NCI-H82 treated with DMSO at 0.1 percent for 48 hours (cell line): ENCODE data around the gene CSPG4.

ENCODE experiments used
- DNase-seq: peaks from one replicate; lab custom pipeline; 2025; ENCODE audit not compliant: unreplicated experiment; lab: John Stamatoyannopoulos, UW

CSPG4 gene

GRCh38 chr15:75671730-75672602 lies 40.7 kb downstream of the CSPG4 start:
- DNase-seq: no peak

- DNase-seq: no peak
Observed at GRCh38 chr15:75669879-75670212, 42.8 kb downstream of the CSPG4 start.

GRCh38 chr15:75669191-75669878 lies 43.3 kb downstream of the CSPG4 start:
- DNase-seq: no peak

- no peak for DNase-seq
Observed at GRCh38 chr15:75666823-75667501, 45.7 kb downstream of the CSPG4 start.

GRCh38 chr15:75663931-75664421 lies 48.7 kb downstream of the CSPG4 start:
- DNase-seq: no peak

GRCh38 chr15:75662823-75663519 lies 49.7 kb downstream of the CSPG4 start:
- DNase-seq: no peak

- no peak for DNase-seq
Observed at GRCh38 chr15:75661756-75662140, 50.9 kb downstream of the CSPG4 start.

- no peak for DNase-seq
Observed at GRCh38 chr15:75661100-75661755, 51.4 kb downstream of the CSPG4 start.

- DNase-seq: no peak
Observed at GRCh38 chr15:75659928-75660645, 52.6 kb downstream of the CSPG4 start.

GRCh38 chr15:75659141-75659771 lies 53.4 kb downstream of the CSPG4 start:
- no peak for DNase-seq

GRCh38 chr15:75656813-75657212 lies 55.8 kb downstream of the CSPG4 start:
- no peak for DNase-seq

GRCh38 chr15:75656331-75656730 lies 56.3 kb downstream of the CSPG4 start:
- DNase-seq: no peak

GRCh38 chr15:75655931-75656330 lies 56.7 kb downstream of the CSPG4 start:
- no peak for DNase-seq

GRCh38 chr15:75654201-75654907 lies 58.3 kb downstream of the CSPG4 start:
- DNase-seq: no peak

- DNase-seq: no peak
Observed at GRCh38 chr15:75653347-75653913, 59.2 kb downstream of the CSPG4 start.

GRCh38 chr15:75651810-75652543 lies 60.7 kb downstream of the CSPG4 start:
- no peak for DNase-seq

GRCh38 chr15:75650908-75651809 lies 61.5 kb downstream of the CSPG4 start:
- DNase-seq: no peak
